GM23338 (cell line): ENCODE data around the gene STX10. TPM values are rescaled to one million over a fixed set of nuclear protein-coding genes. Genes with fewer than 3 reads are reported as not detected.

Source experiments
- ATAC-seq: fragments of 200-7000 bp; cut with Tn5 transposase; 3 replicates; pipeline ENCODE4 v1.9.1; 2020
- DNase-seq: peaks from one replicate; pipeline ENCODE4 v3.0.0-alpha.2; 2015; ENCODE audit warnings: low spot score
- H2AFZ ChIP-seq: fragments of 200-600 bp; sonication (generic); 2 replicates; pipeline ENCODE4 v1.8.0; 2016; ENCODE audit warnings: antibody characterized with exemption, mild to moderate bottlenecking, moderate library complexity
- H3F3A ChIP-seq: fragments of 200-600 bp; sonication (generic); replicated peaks from 2 replicates; pipeline ENCODE4 v1.8.0; 2017; ENCODE audit warnings: antibody characterized with exemption, mixed run types, low read depth
- H3K27ac ChIP-seq: fragments of 200-600 bp; sonication (generic); 2 replicates; pipeline ENCODE4 v1.6.1; 2016; ENCODE audit warnings: low read depth
- H3K27me3 ChIP-seq: fragments of 200-600 bp; sonication (generic); 2 replicates; pipeline ENCODE4 v1.8.0; 2016; ENCODE audit warnings: mild to moderate bottlenecking, mixed run types, moderate library complexity; ENCODE audit not compliant: insufficient read depth
- H3K36me3 ChIP-seq: fragments of 200-600 bp; sonication (generic); 2 replicates; pipeline ENCODE4 v1.8.0; 2016; ENCODE audit warnings: mild to moderate bottlenecking; ENCODE audit not compliant: insufficient read depth
- H3K4me1 ChIP-seq: fragments of 200-600 bp; sonication (generic); 2 replicates; pipeline ENCODE4 v1.8.0; 2016; ENCODE audit warnings: mild to moderate bottlenecking, moderate library complexity; ENCODE audit not compliant: insufficient read depth
- H3K4me2 ChIP-seq: fragments of 200-600 bp; sonication (generic); 2 replicates; pipeline ENCODE4 v1.7.1; 2017; ENCODE audit warnings: mixed run types
- H3K4me3 ChIP-seq: fragments of 200-600 bp; sonication (generic); 2 replicates; pipeline ENCODE4 v1.6.1; 2016; ENCODE audit warnings: mixed run types
- H3K79me2 ChIP-seq: fragments of 200-600 bp; sonication (generic); replicated peaks from 2 replicates; pipeline ENCODE4 v1.8.0; 2017; ENCODE audit warnings: mild to moderate bottlenecking; ENCODE audit not compliant: insufficient read depth
- H3K9me2 ChIP-seq: fragments of 200-600 bp; sonication (generic); 2 replicates; pipeline ENCODE4 v1.8.0; 2017; ENCODE audit not compliant: insufficient read depth
- H4K20me1 ChIP-seq: fragments of 200-600 bp; sonication (generic); replicated peaks from 2 replicates; pipeline ENCODE4 v1.8.0; 2017; ENCODE audit warnings: mild to moderate bottlenecking; ENCODE audit not compliant: insufficient read depth
- H3K27ac Mint-ChIP-seq: 2 replicates; pipeline ENCODE4 v1.8.0; 2020; ENCODE audit warnings: inconsistent platforms, mild to moderate bottlenecking, moderate library complexity, mixed read lengths
- H3K27me3 Mint-ChIP-seq: 3 replicates; pipeline ENCODE4 v1.8.0; 2022; ENCODE audit warnings: low read depth, mild to moderate bottlenecking, moderate library complexity, mixed read lengths, inconsistent platforms; ENCODE audit not compliant: insufficient read depth, poor library complexity
- H3K36me3 Mint-ChIP-seq: 3 replicates; pipeline ENCODE4 v1.8.0; 2021; ENCODE audit warnings: low read depth, mild to moderate bottlenecking, inconsistent platforms, moderate library complexity, mixed read lengths
- H3K4me1 Mint-ChIP-seq: 3 replicates; pipeline ENCODE4 v1.8.0; 2020; ENCODE audit warnings: mild to moderate bottlenecking, inconsistent platforms, mixed read lengths
- H3K4me3 Mint-ChIP-seq: 3 replicates; pipeline ENCODE4 v1.8.0; 2021; ENCODE audit warnings: moderate library complexity, mild to moderate bottlenecking, inconsistent platforms, mixed read lengths
- H3K9me3 Mint-ChIP-seq: 3 replicates; pipeline ENCODE4 v1.8.0; 2020; ENCODE audit warnings: moderate library complexity, mild to moderate bottlenecking, inconsistent platforms, mixed read lengths
- CREB1 ChIP-seq: fragments of 250-450 bp; sonication (Bioruptor Pico); IDR thresholded peaks from 2 replicates; pipeline ENCODE4 v1.5.0; 2020; ENCODE audit warnings: low read depth, mild to moderate bottlenecking, moderate library complexity
- CTCF ChIP-seq, 2 experiments: fragments of 200-600 bp in 1 of 2; sonication (generic) in 1 of 2; conservative IDR thresholded peaks; 2 replicates each; pipeline versions ENCODE4 v1.5.1 to v1.6.1; 2016 to 2017; ENCODE audit warnings: antibody characterized with exemption in 2 of 2, low read depth in 2 of 2, mild to moderate bottlenecking in 2 of 2, moderate library complexity in 1 of 2
- EZH2 ChIP-seq: fragments of 200-600 bp; sonication (generic); IDR thresholded peaks from one replicate; pipeline ENCODE4 v1.8.0; 2017; ENCODE audit warnings: antibody characterized with exemption, mild to moderate bottlenecking, low read depth; ENCODE audit not compliant: unreplicated experiment
- EZH2phosphoT487 ChIP-seq: fragments of 200-600 bp; sonication (generic); IDR thresholded peaks from one replicate; pipeline ENCODE4 v1.8.1; 2018; ENCODE audit warnings: antibody characterized with exemption; ENCODE audit not compliant: unreplicated experiment
- JUNB ChIP-seq: IDR thresholded peaks from one replicate; pipeline ENCODE4 v1.6.1; 2016; ENCODE audit warnings: antibody characterized with exemption; ENCODE audit not compliant: unreplicated experiment
- NANOG ChIP-seq: IDR thresholded peaks from 2 replicates; pipeline ENCODE4 v1.6.1; 2016; ENCODE audit warnings: antibody characterized with exemption, borderline replicate concordance
- POLR2AphosphoS5 ChIP-seq: IDR thresholded peaks from 2 replicates; pipeline ENCODE4 v1.6.1; 2016; ENCODE audit warnings: antibody characterized with exemption, low read depth
- STAT1 ChIP-seq: IDR thresholded peaks from one replicate; pipeline ENCODE4 v1.6.1; 2016; ENCODE audit warnings: antibody characterized with exemption; ENCODE audit not compliant: unreplicated experiment
- ZNF114 ChIP-seq: fragments of 250-450 bp; sonication (Bioruptor Pico); IDR thresholded peaks from 2 replicates; pipeline ENCODE4 v1.5.0; 2020; ENCODE audit warnings: mild to moderate bottlenecking, moderate library complexity
- ZNF331 ChIP-seq: fragments of 250-450 bp; sonication (Bioruptor Pico); IDR thresholded peaks from 2 replicates; pipeline ENCODE4 v1.5.0; 2020; ENCODE audit warnings: low read depth, mild to moderate bottlenecking, moderate library complexity
- ZNF462 ChIP-seq: fragments of 250-450 bp; sonication (Bioruptor Pico); IDR thresholded peaks from 2 replicates; pipeline ENCODE4 v1.5.0; 2020; ENCODE audit warnings: mild to moderate bottlenecking, moderate library complexity
- polyA plus RNA-seq: library from polyadenylated mRNA; unstranded; fragments of >200 nt; fragmentation: Nextera tagmentation; extraction: Ambion mirVana; gene quantifications from 2 replicates; pipeline ENCODE4 v1.2.1, GENCODE V29; 2016
- total RNA-seq: library from RNA; depleted of rRNA; stranded (reverse); fragments of >200 nt; shearing (Covaris generic); gene quantifications from 2 replicates; pipeline ENCODE4 v1.2.3, GENCODE V29; 2014

Gene STX10
- total and polyA plus RNA-seq, 2 experiments from 2014 or later: 42.8 to 55.9 TPM

- peaks cover 5% of the 10 kb centered on the region; the same call in 1 of the 2 replicates for H3K36me3 ChIP-seq
- H3K36me3 Mint-ChIP-seq: peaks cover 54% of the 10 kb centered on the region
Observed at GRCh38 chr19:13138171-13138915, 11.8 kb downstream of the STX10 start.

DNA sequence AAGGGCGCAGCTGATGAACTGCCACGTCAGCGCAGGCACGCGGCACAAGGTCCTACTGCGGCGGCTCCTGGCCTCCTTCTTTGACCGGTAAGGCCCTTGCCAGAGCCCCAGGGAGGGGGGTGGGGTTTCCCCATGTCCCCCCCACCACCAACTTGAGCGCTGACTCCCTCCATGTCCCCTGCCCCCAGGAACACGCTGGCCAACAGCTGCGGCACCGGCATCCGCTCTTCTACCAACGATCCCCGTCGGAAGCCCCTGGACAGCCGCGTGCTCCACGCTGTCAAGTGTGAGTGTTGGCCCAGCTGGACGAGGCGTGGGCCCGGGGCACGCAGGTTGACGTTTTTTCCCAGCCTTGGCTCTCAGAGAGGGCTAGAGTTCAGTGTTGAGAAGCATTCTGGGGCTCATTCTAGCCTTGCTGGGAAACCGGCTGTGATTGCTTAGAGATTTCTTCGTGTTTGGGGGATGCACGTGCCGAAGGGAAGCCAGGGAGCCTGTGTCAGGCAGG lies 12.8 kb downstream of the STX10 start:
- Mint-ChIP-seq H3K27me3 (peaks cover 19% of the 10 kb centered on the region), H3K27ac (no peak overlapping the region; the same call in 1 of the 2 replicates), H3K4me1 (peaks cover 16% of the 10 kb centered on the region), H3K36me3 (peaks cover 59% of the 10 kb centered on the region), H3K4me3 (no peak overlapping the region), H3K9me3 (no peaks in the 10 kb centered on the region)
- H3K4me2 ChIP-seq: no peak overlapping the region
- ATAC-seq (no peak), DNase-seq (no peak)
- no peak for TF ChIP-seq EZH2
- TF ChIP-seq ZNF462 (CRISPR knock-in tag): no peak
- no peak for TF ChIP-seq EZH2phosphoT487
- TF ChIP-seq STAT1: no peak
- TF ChIP-seq NANOG: no peak
- no peak for TF ChIP-seq JUNB
- H3K9me2 ChIP-seq: no peaks in the 10 kb centered on the region
- no peak overlapping the region for H3K27ac ChIP-seq
- H3K79me2 ChIP-seq: peaks cover 26% of the 10 kb centered on the region
- H2AFZ ChIP-seq: no peak overlapping the region
- no peaks in the 10 kb centered on the region for H3K4me1 ChIP-seq
- no peaks in the 10 kb centered on the region for H3K27me3 ChIP-seq
- peaks cover 5% of the 10 kb centered on the region; the same call in 1 of the 2 replicates for H3K36me3 ChIP-seq
- H4K20me1 ChIP-seq: peaks cover 28% of the 10 kb centered on the region
- H3K4me3 ChIP-seq: no peak overlapping the region
- no peaks in the 10 kb centered on the region for H3F3A ChIP-seq

More at GRCh38 chr19:13138171-13138915, 11.8 kb downstream of the STX10 start:
- Mint-ChIP-seq H3K9me3 (no peaks in the 10 kb centered on the region), H3K4me3 (no peak overlapping the region), H3K4me1 (peaks cover 16% of the 10 kb centered on the region), H3K27me3 (peaks cover 19% of the 10 kb centered on the region), H3K27ac (no peak overlapping the region)
- Histone ChIP-seq H3K27me3 (no peaks in the 10 kb centered on the region), H3F3A (0 out of 2 replicates have a peak, but pooled peaks cover 7% of the 10 kb centered on the region), H3K79me2 (peaks cover 16% of the 10 kb centered on the region), H3K4me1 (no peaks in the 10 kb centered on the region), H3K9me2 (no peaks in the 10 kb centered on the region), H2AFZ (no peak overlapping the region), H4K20me1 (peaks cover 24% of the 10 kb centered on the region), H3K4me2 (no peak overlapping the region), H3K27ac (no peak overlapping the region), H3K4me3 (no peak overlapping the region)
- no peak for TF ChIP-seq POLR2AphosphoS5
- no peak for TF ChIP-seq CTCF (conservative IDR thresholded peaks at IDR 0.05; ENCODE audit: low read depth in 2 of 2)
- TF ChIP-seq ZNF114: no peak
- no peak for TF ChIP-seq CREB1 (CRISPR knock-in tag)
- no peak for TF ChIP-seq ZNF331 (CRISPR knock-in tag)
- DNase-seq (no peak), ATAC-seq (no peak)
